ENCODE measurements around the gene AGBL4.

DNA sequence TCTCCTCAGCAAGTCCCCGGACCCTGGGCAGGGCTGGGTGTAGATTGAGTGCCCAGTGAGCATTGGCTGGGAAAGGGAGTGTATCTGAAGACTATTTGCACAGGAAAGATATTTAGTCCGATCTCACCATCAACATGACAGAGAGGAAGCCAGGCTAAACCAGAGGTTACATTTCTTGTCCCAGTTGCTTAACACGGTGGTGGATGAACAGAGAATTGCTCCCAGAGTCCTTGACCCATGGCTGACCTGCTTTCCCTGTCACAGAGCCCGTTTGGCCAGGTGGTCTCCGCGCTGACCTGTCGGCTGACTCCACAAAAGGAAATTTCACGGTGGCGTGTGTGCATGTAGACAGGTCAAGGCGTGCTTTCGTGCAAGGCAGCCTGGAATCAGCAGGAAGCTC lies 1330.6 kb downstream of the AGBL4 start:
- TF ChIP-seq, protein P1, sequence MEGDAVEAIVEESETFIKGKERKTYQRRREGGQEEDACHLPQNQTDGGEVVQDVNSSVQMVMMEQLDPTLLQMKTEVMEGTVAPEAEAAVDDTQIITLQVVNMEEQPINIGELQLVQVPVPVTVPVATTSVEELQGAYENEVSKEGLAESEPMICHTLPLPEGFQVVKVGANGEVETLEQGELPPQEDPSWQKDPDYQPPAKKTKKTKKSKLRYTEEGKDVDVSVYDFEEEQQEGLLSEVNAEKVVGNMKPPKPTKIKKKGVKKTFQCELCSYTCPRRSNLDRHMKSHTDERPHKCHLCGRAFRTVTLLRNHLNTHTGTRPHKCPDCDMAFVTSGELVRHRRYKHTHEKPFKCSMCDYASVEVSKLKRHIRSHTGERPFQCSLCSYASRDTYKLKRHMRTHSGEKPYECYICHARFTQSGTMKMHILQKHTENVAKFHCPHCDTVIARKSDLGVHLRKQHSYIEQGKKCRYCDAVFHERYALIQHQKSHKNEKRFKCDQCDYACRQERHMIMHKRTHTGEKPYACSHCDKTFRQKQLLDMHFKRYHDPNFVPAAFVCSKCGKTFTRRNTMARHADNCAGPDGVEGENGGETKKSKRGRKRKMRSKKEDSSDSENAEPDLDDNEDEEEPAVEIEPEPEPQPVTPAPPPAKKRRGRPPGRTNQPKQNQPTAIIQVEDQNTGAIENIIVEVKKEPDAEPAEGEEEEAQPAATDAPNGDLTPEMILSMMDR (IDR thresholded peaks at IDR 0.05) = no peak
- no peak for TF ChIP-seq POLR2A (IDR thresholded peaks at IDR 0.05)

All from heart left ventricle (tissue), 13 donors.